ENCODE measurements around the gene SEMA3A.
"Not testable (repeated sequence)": the region's sequence is repeated elsewhere in the genome, so short reads cannot be mapped to it uniquely, and the experiment has no call there.

SEMA3A gene

GRCh38 chr7:84161398-84161797, 33.2 kb downstream of the SEMA3A start:
- no peak for TF ChIP-seq CTCF (IDR thresholded peaks at IDR 0.05; ENCODE audit: control insufficient read depth, extremely low read depth, insufficient read depth)
- DNase-seq (ENCODE audit: low read depth), result peak; percentile 11
- no peak overlapping the region for H3K4me3 ChIP-seq (ENCODE audit: low read depth, low read length)

GRCh38 chr7:84159435-84159834, 35.2 kb downstream of the SEMA3A start:
- no peak for TF ChIP-seq CTCF (IDR thresholded peaks at IDR 0.05; ENCODE audit: control insufficient read depth, extremely low read depth, insufficient read depth)
- no peak overlapping the region for H3K4me3 ChIP-seq (ENCODE audit: low read depth, low read length)
- no peak for DNase-seq (ENCODE audit: low read depth)

GRCh38 chr7:84157171-84157570, 37.4 kb downstream of the SEMA3A start:
- no peak overlapping the region for H3K4me3 ChIP-seq (ENCODE audit: low read depth, low read length)
- TF ChIP-seq CTCF (IDR thresholded peaks at IDR 0.05; ENCODE audit: control insufficient read depth, extremely low read depth, insufficient read depth), result no peak
- no peak for DNase-seq (ENCODE audit: low read depth)

GRCh38 chr7:84154991-84155781, 39.4 kb downstream of the SEMA3A start:
- no peak for TF ChIP-seq CTCF (IDR thresholded peaks at IDR 0.05; ENCODE audit: control insufficient read depth, extremely low read depth, insufficient read depth)
- H3K4me3 ChIP-seq (ENCODE audit: low read depth, low read length), result no peak overlapping the region
- DNase-seq (ENCODE audit: low read depth), result no peak

- DNase-seq (ENCODE audit: low read depth), result no peak
- TF ChIP-seq CTCF (IDR thresholded peaks at IDR 0.05; ENCODE audit: control insufficient read depth, extremely low read depth, insufficient read depth), result no peak
- H3K4me3 ChIP-seq (ENCODE audit: low read depth, low read length), result no peak overlapping the region
These were observed 41.6 kb downstream of the SEMA3A start for GRCh38 chr7:84152995-84153394.

- not testable (repeated sequence) for DNase-seq (ENCODE audit: low read depth); H3K4me3 ChIP-seq (ENCODE audit: low read depth, low read length)
These were observed 44.2 kb downstream of the SEMA3A start for GRCh38 chr7:84150370-84150769.

GRCh38 chr7:84149573-84149972, 45.0 kb downstream of the SEMA3A start:
- H3K4me3 ChIP-seq (ENCODE audit: low read depth, low read length), result no peak overlapping the region
- TF ChIP-seq CTCF (IDR thresholded peaks at IDR 0.05; ENCODE audit: control insufficient read depth, extremely low read depth, insufficient read depth), result no peak
- no peak for DNase-seq (ENCODE audit: low read depth)
